ENCODE data around the gene CHMP4A.
"Not testable (repeated sequence)": the region's sequence is repeated elsewhere in the genome, so short reads cannot be mapped to it uniquely, and the experiment has no call there.

The CHMP4A gene

GRCh38 chr14:24207625-24208024, 5.7 kb downstream of the CHMP4A start:
- no peak for TF ChIP-seq CTCF (IDR thresholded peaks at IDR 0.05; ENCODE audit: low read depth, low read length)
- no peak for DNase-seq (ENCODE audit: low read depth in 2 of 2)
- H3K4me3 ChIP-seq (replicated peaks in 1 of 2; ENCODE audit: low read depth in 2 of 2, low read length in 2 of 2) = no peak overlapping the region

DNA sequence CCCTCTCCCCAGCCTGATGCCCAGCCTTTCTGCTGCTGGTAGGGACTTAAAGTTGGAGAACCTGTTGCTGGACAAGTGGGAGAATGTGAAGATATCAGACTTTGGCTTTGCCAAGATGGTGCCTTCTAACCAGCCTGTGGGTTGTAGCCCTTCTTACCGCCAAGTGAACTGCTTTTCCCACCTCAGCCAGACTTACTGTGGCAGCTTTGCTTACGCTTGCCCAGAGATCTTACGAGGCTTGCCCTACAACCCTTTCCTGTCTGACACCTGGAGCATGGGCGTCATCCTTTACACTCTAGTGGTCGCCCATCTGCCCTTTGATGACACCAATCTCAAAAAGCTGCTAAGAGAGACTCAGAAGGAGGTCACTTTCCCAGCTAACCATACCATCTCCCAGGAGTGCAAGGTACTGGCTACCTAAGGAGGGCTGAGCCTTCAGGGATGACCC, 6.2 kb downstream of the CHMP4A start:
- no peak overlapping the region for H3K4me3 ChIP-seq (replicated peaks in 1 of 2; ENCODE audit: low read depth in 2 of 2, low read length in 2 of 2)
- DNase-seq (ENCODE audit: low read depth in 2 of 2) = no peak
- no peak for TF ChIP-seq CTCF (IDR thresholded peaks at IDR 0.05; ENCODE audit: low read depth, low read length)

DNA sequence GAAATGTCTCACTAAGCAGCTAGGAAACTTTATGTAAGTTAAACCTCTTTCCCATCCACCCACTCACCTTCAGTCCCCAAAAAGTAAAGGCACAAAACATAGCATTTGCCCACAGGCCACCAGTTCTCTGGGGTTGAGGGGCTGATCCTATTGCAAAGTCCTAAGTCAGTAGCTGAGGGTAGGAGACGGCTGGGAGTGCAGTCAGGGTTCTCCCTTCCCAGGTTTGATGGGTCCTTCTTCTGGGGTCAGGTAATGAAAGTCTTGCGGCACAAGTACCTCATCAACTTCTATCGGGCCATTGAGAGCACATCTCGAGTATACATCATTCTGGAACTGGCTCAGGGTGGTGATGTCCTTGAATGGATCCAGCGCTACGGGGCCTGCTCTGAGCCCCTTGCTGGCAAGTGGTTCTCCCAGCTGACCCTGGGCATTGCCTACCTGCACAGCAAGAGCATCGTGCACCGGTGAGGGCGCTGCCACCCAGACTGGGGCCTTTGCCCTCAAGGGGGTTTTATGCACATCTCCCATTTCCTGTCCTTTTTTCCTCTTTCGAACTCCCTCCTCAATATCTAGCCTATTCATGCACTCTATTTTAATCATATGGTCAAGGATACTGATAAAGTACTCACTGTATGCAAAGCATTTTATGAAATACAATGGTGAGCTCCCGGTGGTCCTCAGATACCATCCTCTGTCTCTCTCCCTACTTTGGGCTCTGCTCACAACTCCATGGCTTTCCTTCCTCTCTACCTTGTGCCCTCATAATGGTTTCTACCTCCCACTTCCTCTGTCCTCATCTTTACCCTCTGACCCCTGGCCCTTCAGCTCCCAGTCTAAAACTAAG, 6.8 kb downstream of the CHMP4A start:
- no peak overlapping the region for H3K4me3 ChIP-seq (replicated peaks in 1 of 2; ENCODE audit: low read depth in 2 of 2, low read length in 2 of 2)
- no peak for DNase-seq (ENCODE audit: low read depth in 2 of 2)
- TF ChIP-seq CTCF (IDR thresholded peaks at IDR 0.05; ENCODE audit: low read depth, low read length) = no peak

GRCh38 chr14:24204163-24205146, 8.8 kb downstream of the CHMP4A start:
- DNase-seq (ENCODE audit: low read depth in 2 of 2) = no peak
- H3K4me3 ChIP-seq (replicated peaks in 1 of 2; ENCODE audit: low read depth in 2 of 2, low read length in 2 of 2) = no peak overlapping the region
- no peak for TF ChIP-seq CTCF (IDR thresholded peaks at IDR 0.05; ENCODE audit: low read depth, low read length)

DNA sequence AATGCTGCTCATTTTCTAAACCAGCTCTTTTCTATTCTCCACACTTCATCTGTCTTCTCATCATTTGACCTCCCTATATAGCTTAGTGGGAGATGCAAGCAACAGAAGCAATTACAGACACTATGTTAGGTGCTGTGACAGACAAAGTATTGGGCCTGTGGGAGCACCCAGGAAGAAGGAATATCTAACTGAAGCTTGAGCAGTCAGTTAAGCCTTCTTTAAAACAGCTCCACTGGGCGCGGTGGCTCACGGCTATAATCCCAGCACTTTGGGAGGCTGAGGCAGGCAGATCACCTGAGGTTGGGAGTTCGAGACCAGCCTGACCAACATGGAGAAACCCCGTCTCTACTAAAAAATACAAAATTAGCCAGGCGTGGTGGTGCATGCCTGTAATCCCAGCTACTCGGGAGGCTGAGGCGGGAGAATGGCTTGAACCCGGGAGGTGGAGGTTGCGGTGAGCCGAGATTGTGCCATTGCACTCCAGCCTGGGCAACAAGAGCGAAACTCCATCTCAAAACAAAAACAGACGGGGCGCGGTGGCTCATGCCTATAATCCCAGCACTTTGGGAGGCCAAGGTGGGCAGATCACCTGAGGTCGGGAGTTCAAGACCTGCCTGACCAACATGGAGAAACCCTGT, 9.9 kb downstream of the CHMP4A start:
- not testable (repeated sequence) for DNase-seq (ENCODE audit: low read depth in 2 of 2); H3K4me3 ChIP-seq (replicated peaks in 1 of 2; ENCODE audit: low read depth in 2 of 2, low read length in 2 of 2)

DNA sequence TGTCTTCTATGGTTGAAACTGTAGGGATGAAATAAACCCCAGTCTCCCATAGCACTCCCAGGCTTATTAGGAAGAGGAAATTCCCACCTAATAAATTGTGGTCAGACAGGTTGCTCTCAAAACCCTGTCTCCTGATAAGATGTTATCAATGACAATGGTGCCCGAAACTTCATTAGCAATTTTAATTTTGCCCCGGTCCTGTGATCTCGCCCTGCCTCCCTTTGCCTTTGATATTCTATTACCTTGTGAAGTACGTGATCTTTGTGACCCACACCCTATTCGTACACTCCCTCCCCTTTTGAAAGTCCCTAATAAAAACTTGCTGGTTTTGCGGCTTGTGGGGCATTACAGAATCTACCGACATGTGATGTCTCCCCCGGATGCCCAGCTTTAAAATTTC, 10.8 kb downstream of the CHMP4A start:
- not testable (repeated sequence) for DNase-seq (ENCODE audit: low read depth in 2 of 2)

GRCh38 chr14:24198814-24199524, 14.3 kb downstream of the CHMP4A start:
- no peak for TF ChIP-seq CTCF (IDR thresholded peaks at IDR 0.05; ENCODE audit: low read depth, low read length)
- DNase-seq (ENCODE audit: low read depth in 2 of 2) = no peak
- no peak overlapping the region for H3K4me3 ChIP-seq (replicated peaks in 1 of 2; ENCODE audit: low read depth in 2 of 2, low read length in 2 of 2)

More for the DNA sequence above, 10.8 kb downstream of the CHMP4A start:
- H3K4me3 ChIP-seq (replicated peaks in 1 of 2; ENCODE audit: low read depth in 2 of 2, low read length in 2 of 2) = not testable (repeated sequence)
